HG03520 (cell line): ENCODE results near the gene PROSER2.

Experiments
- ATAC-seq: cut with Tn5 transposase; IDR thresholded peaks from one replicate; pipeline ENCODE4 v1.9.1; 2021; ENCODE audit warnings: mild to moderate bottlenecking, moderate library complexity; ENCODE audit not compliant: unreplicated experiment

Gene PROSER2

DNA sequence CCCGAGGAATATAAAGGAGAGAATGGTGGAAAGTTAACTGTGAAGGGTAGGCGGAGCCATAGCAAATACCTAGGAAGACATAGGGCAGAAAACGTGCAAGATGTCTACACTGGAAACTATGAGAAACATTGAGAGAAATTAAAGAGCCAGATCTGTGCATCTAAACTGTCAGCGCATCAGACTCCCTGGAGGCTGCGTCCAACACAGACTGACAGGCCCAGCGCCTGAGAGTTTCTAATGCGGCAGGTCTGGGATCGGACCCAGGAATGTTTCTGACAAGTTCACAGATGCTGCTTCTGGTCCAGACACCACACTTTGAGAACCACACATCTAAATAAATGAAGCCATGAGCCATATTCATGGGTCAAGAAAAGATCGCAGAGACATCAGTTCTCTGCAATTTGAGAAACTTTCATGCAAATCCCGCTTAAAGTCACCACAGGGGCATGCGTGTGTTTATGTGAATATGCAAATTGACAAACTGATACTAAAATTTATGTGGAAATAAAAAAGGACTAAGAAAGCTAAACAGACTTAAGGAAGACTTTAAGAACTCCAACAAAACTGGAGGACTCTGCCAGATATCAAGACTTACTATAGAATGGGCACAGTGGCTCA, 38.8 kb downstream of the PROSER2 start:
- no peak for ATAC-seq

DNA sequence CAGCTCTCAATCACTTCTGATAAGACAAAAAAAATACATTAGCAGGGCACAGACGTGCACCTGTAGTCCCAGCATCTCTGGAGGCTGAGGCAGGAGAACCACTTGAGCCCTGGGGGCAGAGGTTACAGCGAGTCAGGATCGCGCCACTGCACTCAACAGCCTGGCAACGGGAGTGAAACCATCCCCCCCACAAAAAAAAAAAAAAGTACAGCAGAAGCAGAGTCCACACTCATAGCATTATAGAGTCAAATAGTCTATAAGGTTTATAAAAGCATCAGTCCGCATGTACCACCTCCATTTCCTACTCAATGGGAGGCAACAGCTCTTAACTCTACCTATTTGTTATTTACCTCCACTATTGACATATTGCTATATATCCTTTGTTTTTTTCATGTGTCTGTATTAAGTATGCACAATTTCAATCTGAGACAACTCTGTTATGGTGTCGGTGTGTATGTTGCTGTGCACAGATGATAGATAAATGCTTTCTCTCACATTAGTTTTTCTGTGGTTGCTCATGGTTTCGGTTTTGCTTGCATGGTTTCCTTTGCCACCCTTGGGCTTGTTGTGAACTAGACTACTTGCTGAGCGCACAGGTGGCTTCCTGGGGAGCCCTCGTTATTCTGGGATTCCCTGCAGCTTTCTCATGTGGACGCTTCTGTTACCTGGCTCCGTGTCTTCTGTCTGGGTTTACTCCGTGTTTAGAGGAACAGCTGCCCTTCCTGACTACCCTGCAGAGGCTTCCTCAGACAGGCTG, 40.4 kb downstream of the PROSER2 start:
- ATAC-seq = peak; percentile 90

DNA sequence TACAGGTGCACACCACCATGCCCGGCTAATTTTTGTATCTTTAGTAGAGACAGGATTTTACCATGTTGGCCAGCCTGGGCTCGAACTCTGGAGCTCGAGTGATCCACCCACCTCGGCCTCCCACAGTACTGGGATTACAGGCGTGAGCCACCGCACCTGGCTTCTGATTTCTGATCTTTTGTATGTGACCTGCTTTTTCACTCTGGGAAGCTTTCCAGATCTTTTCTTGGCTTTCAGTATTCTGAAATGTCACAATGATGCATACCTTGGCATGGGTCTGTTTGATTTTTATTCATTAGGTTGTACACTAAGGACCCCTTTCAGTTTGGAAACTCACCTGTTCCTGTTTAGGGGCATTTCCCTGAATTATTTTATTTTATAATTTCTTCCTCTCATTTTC, 41.6 kb downstream of the PROSER2 start:
- ATAC-seq = no peak

DNA sequence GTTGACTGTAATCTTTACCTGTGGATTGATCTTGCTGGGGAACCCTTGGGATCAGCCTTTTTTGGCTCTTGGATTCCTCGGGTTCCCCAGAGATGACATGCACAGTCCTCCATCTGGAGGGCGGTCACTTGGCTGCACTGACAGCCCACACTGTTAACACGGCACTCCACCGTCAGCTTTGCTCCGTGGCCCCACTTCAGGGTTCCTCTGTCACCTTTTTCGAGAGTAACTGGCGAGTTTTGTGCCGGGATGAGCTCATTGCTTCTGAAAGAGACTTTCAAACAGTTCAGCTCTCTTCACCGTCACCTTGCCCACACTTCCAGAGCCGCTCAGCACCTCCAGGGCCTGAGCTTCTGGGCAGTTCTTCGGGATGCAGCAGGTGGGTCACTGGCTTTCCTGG, 42.4 kb downstream of the PROSER2 start:
- no peak for ATAC-seq

DNA sequence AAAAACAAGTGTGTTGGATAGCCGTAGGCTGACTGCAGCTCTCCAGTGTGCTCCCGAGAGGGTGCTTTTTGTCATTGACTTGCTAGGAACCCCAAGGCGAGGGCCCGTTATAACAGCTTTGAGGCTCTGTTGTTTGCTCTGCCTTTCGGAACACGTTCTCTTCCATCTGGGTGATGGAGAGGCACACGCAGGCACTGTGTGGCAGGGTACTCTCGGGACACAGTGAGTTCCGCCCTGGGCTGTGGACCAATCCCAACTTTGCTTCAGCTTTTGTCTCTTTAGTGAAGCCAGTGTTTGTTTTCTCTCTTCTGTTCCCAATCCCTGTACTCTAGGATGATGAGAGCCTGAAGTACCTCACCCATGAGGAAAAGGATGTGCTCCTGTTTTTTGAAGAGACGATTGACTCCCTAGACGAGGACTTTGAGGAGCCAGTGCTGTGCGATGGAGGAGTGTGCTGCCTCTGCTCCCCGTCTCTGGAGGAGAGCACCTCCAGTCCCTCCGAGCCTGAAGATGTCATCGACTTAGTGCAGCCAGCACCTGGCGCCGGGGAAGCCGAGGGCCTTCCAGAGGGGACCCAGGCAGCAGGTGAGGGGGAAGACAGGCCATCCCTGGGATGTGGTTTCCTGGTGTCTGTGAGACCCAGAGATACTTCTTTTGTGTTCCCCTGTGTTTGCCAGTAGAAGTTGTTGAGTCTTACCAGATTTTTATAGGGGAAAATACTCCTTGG, 43.2 kb downstream of the PROSER2 start:
- no peak for ATAC-seq

DNA sequence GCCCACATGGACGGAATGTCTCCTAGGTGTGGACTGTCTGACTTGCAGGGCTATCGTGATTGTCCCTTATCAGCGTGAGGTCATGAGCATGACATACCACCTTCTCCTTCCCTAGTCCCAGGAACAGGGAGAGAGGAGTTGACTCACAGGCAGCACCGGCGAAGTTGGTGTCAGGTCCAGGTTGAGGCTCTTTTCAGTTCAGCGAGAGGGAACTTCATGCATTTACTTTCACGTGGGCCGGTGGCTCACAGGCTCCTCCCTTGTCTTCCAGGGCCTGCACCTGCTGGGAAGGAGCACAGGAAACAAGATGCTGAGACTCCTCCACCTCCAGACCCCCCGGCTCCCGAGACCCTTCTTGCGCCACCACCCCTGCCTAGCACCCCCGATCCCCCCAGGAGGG, 46.1 kb downstream of the PROSER2 start:
- ATAC-seq = no peak

DNA sequence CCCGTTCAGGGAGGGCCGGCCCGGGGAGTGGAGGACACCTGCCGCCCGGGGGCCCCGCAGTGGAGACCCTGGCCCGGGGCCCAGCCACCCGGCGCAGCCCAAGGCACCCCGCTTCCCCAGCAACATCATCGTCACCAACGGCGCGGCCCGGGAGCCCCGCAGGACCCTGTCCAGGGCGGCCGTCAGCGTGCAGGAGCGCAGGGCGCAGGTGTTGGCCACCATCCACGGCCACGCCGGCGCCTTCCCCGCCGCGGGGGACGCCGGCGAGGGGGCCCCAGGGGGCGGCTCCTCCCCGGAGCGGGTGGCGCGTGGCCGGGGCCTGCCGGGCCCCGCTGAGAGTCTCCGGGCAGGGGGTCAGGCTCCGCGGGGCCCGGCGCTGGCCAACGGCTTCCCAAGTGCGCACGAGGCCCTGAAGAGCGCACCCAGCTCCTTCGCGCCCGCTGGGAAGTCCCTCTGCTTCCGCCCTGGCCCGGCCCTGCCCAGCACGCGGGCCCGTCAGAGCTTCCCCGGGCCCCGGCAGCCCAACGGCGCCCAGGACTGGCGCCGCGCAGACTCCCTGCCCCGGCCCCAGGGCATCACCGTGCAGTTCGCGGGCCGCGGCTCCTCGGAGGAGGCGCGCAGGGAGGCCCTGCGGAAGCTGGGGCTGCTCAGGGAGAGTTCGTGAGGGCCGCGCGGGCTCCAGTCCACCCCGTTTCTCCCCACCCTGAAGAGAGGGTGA, 46.7 kb downstream of the PROSER2 start:
- ATAC-seq = no peak

DNA sequence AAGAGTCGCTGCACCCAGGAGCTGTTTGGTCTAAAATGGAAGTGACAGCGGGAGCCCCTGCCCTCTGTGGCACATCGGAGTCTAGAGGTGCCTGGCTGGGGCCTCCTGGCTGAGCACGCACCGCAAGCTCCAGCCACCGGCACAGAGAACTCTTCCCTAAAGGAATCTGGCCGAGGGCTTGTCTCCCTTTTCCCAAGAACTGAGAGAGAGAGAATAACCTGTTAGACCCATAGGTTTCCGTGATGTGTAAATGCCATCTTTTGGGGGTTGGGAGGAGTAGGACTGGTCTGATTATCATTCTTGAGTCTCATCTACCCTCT, 47.3 kb downstream of the PROSER2 start:
- ATAC-seq = no peak

DNA sequence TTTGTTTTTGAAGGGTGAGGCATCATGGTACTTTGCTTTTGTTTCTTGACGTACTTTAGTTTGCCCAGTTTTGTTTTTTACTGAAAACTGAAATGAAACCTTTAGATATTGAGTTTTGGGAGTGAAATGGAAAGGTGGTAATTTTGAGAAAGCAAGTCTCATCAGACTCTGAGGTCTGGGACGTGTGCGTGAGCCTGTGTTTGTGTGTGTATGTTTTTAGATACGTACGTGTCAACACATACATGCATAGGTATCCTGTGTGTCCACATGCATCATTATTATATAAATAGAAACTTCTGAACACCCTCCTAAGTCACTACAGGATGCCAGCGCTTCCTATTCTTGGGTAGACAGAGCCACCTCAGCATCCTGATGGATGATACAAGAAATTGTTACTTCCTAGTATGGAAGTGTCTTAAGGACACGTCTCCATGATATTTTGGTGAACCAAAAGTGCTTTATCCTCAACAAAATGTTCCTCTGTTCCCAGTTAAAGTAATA, 47.8 kb downstream of the PROSER2 start:
- no peak for ATAC-seq

DNA sequence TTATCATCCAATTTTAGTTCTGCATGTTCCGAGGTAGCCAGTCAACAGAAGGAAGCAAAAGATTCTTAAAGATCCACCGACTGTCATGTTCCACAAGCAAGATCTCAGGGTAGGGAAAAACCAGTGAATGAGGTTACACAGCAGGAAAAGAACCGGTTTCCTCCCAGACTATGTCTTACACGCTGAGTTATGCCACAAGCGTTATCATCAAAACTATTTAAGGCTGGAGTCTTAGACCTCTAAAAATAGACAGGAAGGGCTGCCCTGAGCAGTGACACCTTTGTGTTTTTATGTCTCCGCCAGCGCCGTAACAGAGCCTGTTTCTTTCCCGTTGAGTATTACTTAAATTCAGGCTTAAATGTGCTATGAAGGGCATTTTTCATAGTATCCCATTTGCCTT, 48.3 kb downstream of the PROSER2 start:
- no peak for ATAC-seq

DNA sequence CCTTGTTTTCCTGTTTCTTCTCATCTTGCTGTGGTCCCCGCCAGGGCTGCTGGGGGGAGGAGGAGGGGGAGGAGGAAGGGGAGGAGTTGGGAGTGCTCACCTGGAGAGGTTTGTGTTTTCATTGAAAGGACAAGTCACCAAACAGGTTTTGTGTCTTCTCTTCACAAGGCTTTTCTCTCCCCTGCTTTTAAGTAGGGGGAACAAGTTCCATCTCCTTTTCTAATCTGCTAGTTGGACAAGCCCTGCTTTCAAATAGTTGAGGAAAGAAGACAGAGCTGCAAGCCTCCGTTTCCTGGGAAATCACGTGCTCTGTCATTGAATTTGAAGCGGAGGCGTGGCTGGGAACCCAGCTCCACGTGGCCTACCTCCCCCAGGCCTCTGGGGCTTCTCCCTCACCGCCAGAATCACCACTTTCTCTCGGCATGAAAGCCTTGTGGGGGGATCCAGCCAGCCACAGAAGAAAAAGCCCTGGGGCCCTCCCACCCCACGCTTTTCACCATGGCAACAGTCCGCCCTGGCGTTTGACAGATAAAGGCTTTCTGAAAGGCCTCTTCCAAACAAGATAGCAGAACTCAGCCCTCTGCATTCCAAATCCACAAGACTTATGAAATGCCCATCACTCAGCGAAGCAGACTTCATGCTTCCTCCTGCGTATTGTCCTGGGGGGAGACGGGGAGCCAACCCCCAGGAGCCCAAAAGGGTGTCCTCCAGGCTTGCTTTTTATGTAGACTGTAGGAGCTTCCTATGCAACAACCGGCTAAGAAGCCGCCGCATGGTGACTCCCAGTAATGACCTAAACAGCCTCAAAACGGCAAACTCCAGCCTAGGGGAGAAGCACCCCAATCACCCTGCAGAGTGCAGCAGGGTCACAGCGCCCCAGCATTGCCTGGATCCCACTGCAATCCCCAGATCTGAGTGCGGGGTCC, 51.7 kb downstream of the PROSER2 start:
- no peak for ATAC-seq

DNA sequence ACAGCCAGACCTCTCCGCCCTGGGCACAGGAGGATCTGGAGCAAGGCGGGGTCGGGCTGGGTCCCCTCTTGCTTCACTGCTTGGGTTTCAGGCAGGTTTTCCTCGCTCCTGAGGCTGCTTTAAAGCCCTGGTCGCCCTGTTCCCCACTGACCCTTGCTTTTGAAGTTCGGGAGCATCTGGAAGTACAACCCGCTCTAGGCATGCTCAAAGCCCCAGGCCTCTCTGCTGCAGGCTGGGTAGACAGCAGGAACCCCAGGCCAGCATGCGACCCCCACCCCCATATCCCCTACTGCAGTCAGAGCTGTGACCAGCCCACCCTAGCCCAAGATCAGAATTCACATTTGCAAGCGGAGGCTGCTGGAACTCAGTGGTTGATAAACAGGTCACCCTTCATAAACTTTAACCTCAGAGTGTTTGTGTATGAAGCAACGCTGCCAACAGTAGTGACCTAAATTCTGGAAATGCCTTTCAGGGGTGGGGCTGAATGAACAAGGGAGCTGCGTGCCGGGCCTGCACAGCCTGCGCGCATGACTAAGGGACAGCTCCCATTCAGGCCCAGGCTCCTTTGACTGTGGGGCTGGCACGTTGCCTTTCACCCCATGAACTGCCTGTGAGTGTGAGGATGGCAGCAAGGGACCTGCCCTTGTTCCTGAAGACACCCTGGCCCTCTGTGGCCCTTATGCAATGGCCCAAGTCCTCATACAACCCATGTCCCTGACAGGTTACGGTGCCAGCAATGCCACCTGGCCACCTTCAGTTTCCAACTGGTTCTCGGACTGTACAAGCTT, 52.5 kb downstream of the PROSER2 start:
- ATAC-seq = no peak

DNA sequence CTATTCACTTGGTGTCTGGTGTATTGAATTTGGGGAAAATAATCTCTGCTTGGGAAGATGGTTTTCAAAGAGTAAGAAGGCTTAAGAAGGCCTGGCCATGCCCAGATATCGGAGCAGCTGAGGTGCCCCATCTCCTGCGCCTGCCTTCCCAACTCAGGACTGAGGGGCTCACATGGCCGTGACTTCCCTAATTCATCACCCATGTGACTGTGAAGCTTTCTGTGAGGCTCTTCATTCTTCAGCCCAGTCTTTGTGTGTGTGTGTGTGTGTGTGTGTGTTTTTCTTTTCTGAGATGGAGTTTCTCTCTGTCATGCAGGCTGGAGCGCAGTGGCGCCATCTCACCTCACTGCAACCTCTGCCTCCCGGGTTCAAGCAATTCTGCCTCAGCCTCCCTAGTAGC, 53.2 kb downstream of the PROSER2 start:
- no peak for ATAC-seq

DNA sequence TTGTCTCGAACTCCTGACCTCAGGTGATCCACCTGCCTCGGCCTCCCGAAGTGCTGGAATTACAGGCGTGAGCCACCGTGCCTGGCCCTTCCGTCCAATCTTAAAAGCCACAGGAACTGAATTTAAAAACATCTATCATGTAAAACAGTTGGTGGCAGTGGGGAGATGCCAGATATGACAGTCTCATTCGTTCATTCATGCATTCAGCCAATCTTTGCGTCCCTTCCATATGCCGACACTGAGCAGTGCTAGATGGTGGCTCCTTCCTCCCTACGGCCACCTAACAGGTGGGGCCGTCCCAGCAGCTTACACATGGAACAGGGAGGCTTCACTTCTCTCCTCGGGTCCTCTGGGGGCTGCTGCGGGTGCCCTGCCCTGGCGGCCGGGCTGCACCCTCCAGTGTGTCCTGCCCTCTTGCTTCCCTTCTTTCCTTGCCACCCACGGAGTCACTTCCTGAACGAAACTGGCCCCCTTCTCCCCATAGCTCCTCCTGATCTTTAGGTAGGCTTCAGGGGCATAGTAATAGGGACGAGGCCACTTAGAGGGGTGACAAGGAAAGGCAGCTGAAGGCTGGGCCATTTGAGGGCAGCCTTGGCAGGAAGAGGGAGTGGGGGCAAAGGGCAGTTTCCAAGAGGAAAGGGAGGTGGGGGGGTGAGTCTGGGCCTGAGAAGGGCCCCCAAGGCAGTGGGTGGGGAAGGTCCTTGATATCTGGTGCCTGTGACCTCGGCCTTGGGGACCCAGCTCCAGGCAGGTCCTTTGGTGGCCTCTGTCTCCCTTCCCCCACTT, 53.8 kb downstream of the PROSER2 start:
- ATAC-seq = no peak

DNA sequence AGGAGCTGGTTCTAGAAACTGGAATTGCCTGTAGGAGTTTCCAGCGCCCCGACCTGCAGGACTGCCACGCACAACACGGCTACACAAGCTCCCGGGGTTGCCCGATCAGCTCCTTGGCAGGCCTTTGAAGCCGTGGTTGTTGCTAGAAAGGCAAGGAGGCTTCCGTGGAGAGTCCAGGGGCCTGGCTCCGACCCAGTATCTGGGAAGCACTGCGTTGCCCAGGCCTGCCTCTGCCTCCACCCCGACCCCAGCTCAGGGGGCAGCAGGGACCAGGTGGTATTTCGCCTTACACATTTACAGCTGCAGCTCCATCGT, 54.4 kb downstream of the PROSER2 start:
- ATAC-seq = no peak

DNA sequence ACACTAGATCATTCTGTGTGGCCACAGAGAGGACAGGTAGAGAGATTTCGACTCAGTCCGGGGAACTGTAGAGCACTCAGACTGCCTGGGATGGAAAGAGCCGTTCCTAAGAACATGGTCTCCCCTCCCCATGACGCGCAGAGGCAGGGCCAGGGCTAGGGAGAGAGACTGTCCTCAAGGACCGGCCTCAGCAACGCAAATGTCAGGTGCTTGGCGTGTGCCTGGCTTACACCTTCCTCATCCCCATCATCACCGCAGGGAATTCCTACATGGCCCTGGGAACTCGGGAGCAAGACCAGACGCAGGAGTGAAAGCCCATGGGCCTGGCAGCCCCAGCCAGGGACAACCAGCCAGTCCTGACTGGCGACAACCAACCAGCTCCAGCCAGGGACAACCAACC, 55.6 kb downstream of the PROSER2 start:
- ATAC-seq = no peak

DNA sequence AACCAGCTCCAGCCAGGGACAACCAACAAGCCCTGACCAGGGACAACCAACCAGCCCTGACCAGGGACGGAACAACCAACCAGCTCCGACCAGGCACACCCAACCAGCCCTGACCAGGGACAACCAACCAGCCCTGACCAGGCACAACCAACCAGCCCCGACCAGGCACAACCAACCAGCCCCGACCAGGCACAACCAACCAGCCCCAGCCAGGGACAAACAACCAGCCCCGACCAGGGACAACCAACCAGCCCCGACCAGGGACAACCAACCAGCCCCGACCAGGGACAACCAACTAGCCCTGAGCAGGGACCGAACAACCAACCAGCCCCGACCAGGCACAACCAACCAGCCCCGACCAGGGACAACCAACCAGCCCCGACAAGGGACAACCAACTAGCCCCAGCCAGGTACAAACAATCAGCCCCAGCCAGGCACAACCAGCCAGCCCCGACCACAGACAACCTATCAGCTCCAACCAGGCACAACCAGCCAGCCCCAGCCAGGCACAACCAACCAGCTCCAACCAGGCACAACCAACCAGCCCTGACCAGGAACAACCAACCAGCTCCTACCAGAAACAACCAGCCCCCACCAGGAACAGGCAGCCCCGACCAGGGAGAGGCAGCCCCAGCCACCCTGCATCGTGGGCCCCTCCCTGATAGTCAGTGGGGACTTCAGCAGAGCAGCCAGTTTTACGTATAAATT, 56.4 kb downstream of the PROSER2 start:
- no peak for ATAC-seq
